HEK293 (cell line): ENCODE data around the gene PRKG1.

Source experiments
- CTCF ChIA-PET: fragments of 350-600 bp; formaldehyde crosslinking; extraction: SDS; loops from one replicate; lab custom pipeline; 2021; ENCODE audit warnings: antibody characterized with exemption; lab: Yijun Ruan, JAX
- POLR2A ChIA-PET: fragments of 300-600 bp; formaldehyde crosslinking; extraction: SDS; loops from one replicate; lab custom pipeline; 2020; ENCODE audit warnings: antibody characterized with exemption, inconsistent platforms; lab: Yijun Ruan, JAX
- H3K27ac ChIP-seq: fragments of 200-500 bp; sonication (Bioruptor generic); 2 replicates; pipeline ENCODE4 v1.5.1; 2014; ENCODE audit warnings: low read depth, low read length, control low read depth, inconsistent platforms; ENCODE audit errors: extremely low read depth
- H3K36me3 ChIP-seq, 2 experiments: fragments of 200-500 bp in 1 of 2; sonication (Bioruptor generic) in 1 of 2; 1 replicate in 1 of 2; 2 replicates in 1 of 2; pipeline ENCODE4 v1.5.1; 2014 to 2017; ENCODE audit warnings: inconsistent platforms in 2 of 2, low read length in 2 of 2; ENCODE audit not compliant: control insufficient read depth in 2 of 2, insufficient read depth in 1 of 2
- H3K4me1 ChIP-seq: fragments of 200-500 bp; sonication (Bioruptor generic); 2 replicates; pipeline ENCODE4 v1.5.1; 2014; ENCODE audit warnings: mild to moderate bottlenecking, low read length, inconsistent platforms; ENCODE audit not compliant: control insufficient read depth, insufficient read depth
- H3K4me3 ChIP-seq: 2 replicates; pipeline ENCODE4 v1.5.1; 2011; ENCODE audit warnings: low read depth, mild to moderate bottlenecking, control low read depth, low read length, moderate library complexity
- H3K9me3 ChIP-seq: fragments of 200-500 bp; sonication (Bioruptor generic); 2 replicates; pipeline ENCODE4 v1.5.1; 2014; ENCODE audit warnings: low read depth, low read length, inconsistent platforms; ENCODE audit not compliant: control insufficient read depth, insufficient read depth
- ATF2 ChIP-seq: fragments of 450-650 bp; formaldehyde crosslinking; IDR thresholded peaks from 2 replicates; pipeline ENCODE4 v1.5.1; 2016; ENCODE audit warnings: missing biosample characterization, missing genetic modification characterization, low read depth
- ELK4 ChIP-seq: IDR thresholded peaks from 2 replicates; pipeline ENCODE4 v1.6.1; 2011; ENCODE audit warnings: mild to moderate bottlenecking, low read depth, low read length, borderline replicate concordance
- GLI2 ChIP-seq: fragments of 450-650 bp; formaldehyde crosslinking; IDR thresholded peaks from 2 replicates; pipeline ENCODE4; 2017; ENCODE audit warnings: missing biosample characterization, missing genetic modification characterization, low read depth, borderline replicate concordance
- GLIS1 ChIP-seq: fragments of 450-650 bp; formaldehyde crosslinking; IDR thresholded peaks from 2 replicates; pipeline ENCODE4 v1.5.1; 2016; ENCODE audit warnings: missing biosample characterization, missing genetic modification characterization
- KLF16 ChIP-seq: fragments of 450-650 bp; formaldehyde crosslinking; IDR thresholded peaks from 2 replicates; pipeline ENCODE4 v1.5.1; 2017; ENCODE audit warnings: missing biosample characterization, missing genetic modification characterization
- KLF7 ChIP-seq: fragments of 450-650 bp; formaldehyde crosslinking; IDR thresholded peaks from 2 replicates; pipeline ENCODE4 v1.5.1; 2016; ENCODE audit warnings: missing biosample characterization, missing genetic modification characterization, borderline replicate concordance
- MEIS1 ChIP-seq: sonication (generic); formaldehyde crosslinking; IDR thresholded peaks from 2 replicates; pipeline ENCODE4 v1.8.1; 2022; ENCODE audit warnings: missing genetic modification reagents, mild to moderate bottlenecking, borderline replicate concordance
- OVOL3 ChIP-seq: fragments of 450-650 bp; formaldehyde crosslinking; IDR thresholded peaks from 2 replicates; pipeline ENCODE4 v1.5.1; 2016; ENCODE audit warnings: missing biosample characterization, missing genetic modification characterization
- PRDM1 ChIP-seq: fragments of 450-650 bp; formaldehyde crosslinking; IDR thresholded peaks from 2 replicates; pipeline ENCODE4; 2016; ENCODE audit warnings: missing biosample characterization, missing genetic modification characterization
- RBAK ChIP-seq: fragments of 450-650 bp; formaldehyde crosslinking; IDR thresholded peaks from 2 replicates; pipeline ENCODE4 v1.5.1; 2016; ENCODE audit warnings: missing biosample characterization, missing genetic modification characterization
- SALL2 ChIP-seq: fragments of 450-650 bp; formaldehyde crosslinking; IDR thresholded peaks from 2 replicates; pipeline ENCODE4 v1.5.0; 2017; ENCODE audit warnings: missing biosample characterization, mild to moderate bottlenecking, missing genetic modification characterization, borderline replicate concordance
- SP3 ChIP-seq: fragments of 450-650 bp; formaldehyde crosslinking; IDR thresholded peaks from 2 replicates; pipeline ENCODE4 v1.5.1; 2016; ENCODE audit warnings: missing biosample characterization, missing genetic modification characterization
- ZBTB17 ChIP-seq: fragments of 450-650 bp; formaldehyde crosslinking; IDR thresholded peaks from 2 replicates; pipeline ENCODE4 v1.5.1; 2016; ENCODE audit warnings: missing biosample characterization, missing genetic modification characterization
- ZBTB26 ChIP-seq: fragments of 450-650 bp; formaldehyde crosslinking; optimal IDR thresholded peaks from 2 replicates; pipeline ENCODE3; 2016; ENCODE audit warnings: missing biosample characterization, mild to moderate bottlenecking, missing genetic modification characterization
- ZBTB48 ChIP-seq: fragments of 450-650 bp; formaldehyde crosslinking; IDR thresholded peaks from 2 replicates; pipeline ENCODE4 v1.5.1; 2016; ENCODE audit warnings: missing biosample characterization, missing genetic modification characterization
- ZNF184 ChIP-seq: fragments of 450-650 bp; IDR thresholded peaks from 2 replicates; pipeline ENCODE4 v1.5.1; 2018; ENCODE audit warnings: missing biosample characterization, mild to moderate bottlenecking, missing genetic modification characterization
- ZNF239 ChIP-seq: fragments of 450-650 bp; formaldehyde crosslinking; IDR thresholded peaks from 2 replicates; pipeline ENCODE4 v1.5.1; 2016; ENCODE audit warnings: missing biosample characterization, missing genetic modification characterization
- ZNF266 ChIP-seq: fragments of 450-650 bp; formaldehyde crosslinking; IDR thresholded peaks from 2 replicates; pipeline ENCODE4 v1.5.1; 2016; ENCODE audit warnings: missing biosample characterization, missing genetic modification characterization, low read depth
- ZNF501 ChIP-seq: fragments of 450-650 bp; formaldehyde crosslinking; IDR thresholded peaks from 2 replicates; pipeline ENCODE4 v1.5.1; 2016; ENCODE audit warnings: missing biosample characterization, missing genetic modification characterization
- ZNF561 ChIP-seq: fragments of 450-650 bp; IDR thresholded peaks from 2 replicates; pipeline ENCODE4 v1.5.1; 2018; ENCODE audit warnings: missing biosample characterization, missing genetic modification characterization, borderline replicate concordance
- ZNF596 ChIP-seq: fragments of 450-650 bp; IDR thresholded peaks from 2 replicates; pipeline ENCODE4 v1.5.0; 2018; ENCODE audit warnings: missing biosample characterization, mild to moderate bottlenecking, missing genetic modification characterization, moderate library complexity
- ZNF623 ChIP-seq: fragments of 450-650 bp; formaldehyde crosslinking; IDR thresholded peaks from 2 replicates; pipeline ENCODE4 v1.5.1; 2016; ENCODE audit warnings: missing biosample characterization, missing genetic modification characterization
- ZNF777 ChIP-seq: fragments of 450-650 bp; formaldehyde crosslinking; IDR thresholded peaks from 2 replicates; pipeline ENCODE4 v1.5.1; 2017; ENCODE audit warnings: missing biosample characterization, missing genetic modification characterization, borderline replicate concordance
- ZSCAN23 ChIP-seq: fragments of 450-650 bp; formaldehyde crosslinking; IDR thresholded peaks from 2 replicates; pipeline ENCODE4 v1.5.1; 2016; ENCODE audit warnings: missing biosample characterization, missing genetic modification characterization
- TF ChIP-seq, protein P1 (sequence below): fragments of 450-650 bp; formaldehyde crosslinking; IDR thresholded peaks from 2 replicates; pipeline ENCODE4 v1.5.1; 2016; ENCODE audit warnings: missing biosample characterization, missing genetic modification characterization
- TF ChIP-seq, protein P2 (sequence below): fragments of 450-650 bp; formaldehyde crosslinking; IDR thresholded peaks from 2 replicates; pipeline ENCODE4 v1.5.1; 2016; ENCODE audit warnings: missing biosample characterization, missing genetic modification characterization
- TF ChIP-seq, protein P3 (sequence below): fragments of 450-650 bp; formaldehyde crosslinking; IDR thresholded peaks from 2 replicates; pipeline ENCODE4 v1.5.1; 2017; ENCODE audit warnings: missing biosample characterization, missing genetic modification characterization

Gene PRKG1

DNA sequence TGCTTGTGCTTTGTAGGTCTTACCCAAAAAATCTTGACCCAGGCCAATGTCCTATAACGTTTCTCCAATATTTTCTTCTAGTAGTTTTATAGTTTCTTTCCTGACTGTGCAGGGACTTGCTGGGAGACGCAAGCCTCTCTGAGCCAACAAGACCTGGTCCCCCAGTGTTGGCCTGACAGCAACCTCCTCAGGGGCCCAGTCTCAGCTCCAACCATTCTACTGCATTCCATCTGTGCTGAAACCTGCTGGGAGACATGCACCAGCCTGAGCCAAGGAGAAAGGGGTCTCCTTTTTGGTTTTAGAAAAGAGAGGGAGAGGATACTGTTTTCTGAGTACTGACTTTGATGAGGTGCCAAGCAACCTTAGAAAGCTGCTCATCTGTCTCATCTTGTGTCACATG is 251.4 kb downstream of the PRKG1 start:
- ChIA-PET POLR2A (no interaction called here), CTCF (no interaction called here)
- no peak overlapping the region for H3K4me3 ChIP-seq
- H3K9me3 ChIP-seq: no peaks in the 10 kb centered on the region
- no peaks in the 10 kb centered on the region for H3K4me1 ChIP-seq
- TF ChIP-seq OVOL3 (tag by site-specific recombination) (no peak), ELK4 (no peak), ZBTB26 (tag by site-specific recombination) (no peak), RBAK (no peak), SALL2 (tag by site-specific recombination) (no peak), ZBTB48 (tag by site-specific recombination) (no peak), GLI2 (tag by site-specific recombination) (no peak), ZNF623 (tag by site-specific recombination) (no peak), ZNF184 (tag by site-specific recombination) (no peak), KLF7 (tag by site-specific recombination) (no peak), PRDM1 (no peak), ZSCAN23 (tag by site-specific recombination) (no peak), ZNF266 (tag by site-specific recombination) (no peak), KLF16 (tag by site-specific recombination) (no peak), SP3 (no peak), GLIS1 (no peak), ZNF777 (tag by site-specific recombination) (no peak)
- TF ChIP-seq, protein P1, sequence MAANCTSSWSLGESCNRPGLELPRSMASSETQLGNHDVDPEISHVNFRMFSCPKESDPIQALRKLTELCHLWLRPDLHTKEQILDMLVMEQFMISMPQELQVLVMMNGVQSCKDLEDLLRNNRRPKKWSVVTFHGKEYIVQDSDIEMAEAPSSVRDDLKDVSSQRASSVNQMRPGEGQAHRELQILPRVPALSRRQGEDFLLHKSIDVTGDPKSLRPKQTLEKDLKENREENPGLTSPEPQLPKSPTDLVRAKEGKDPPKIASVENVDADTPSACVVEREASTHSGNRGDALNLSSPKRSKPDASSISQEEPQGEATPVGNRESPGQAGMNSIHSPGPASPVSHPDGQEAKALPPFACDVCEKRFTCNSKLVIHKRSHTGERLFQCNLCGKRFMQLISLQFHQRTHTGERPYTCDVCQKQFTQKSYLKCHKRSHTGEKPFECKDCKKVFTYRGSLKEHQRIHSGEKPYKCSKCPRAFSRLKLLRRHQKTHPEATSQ (tag by site-specific recombination): no peak
- TF ChIP-seq, protein P2, sequence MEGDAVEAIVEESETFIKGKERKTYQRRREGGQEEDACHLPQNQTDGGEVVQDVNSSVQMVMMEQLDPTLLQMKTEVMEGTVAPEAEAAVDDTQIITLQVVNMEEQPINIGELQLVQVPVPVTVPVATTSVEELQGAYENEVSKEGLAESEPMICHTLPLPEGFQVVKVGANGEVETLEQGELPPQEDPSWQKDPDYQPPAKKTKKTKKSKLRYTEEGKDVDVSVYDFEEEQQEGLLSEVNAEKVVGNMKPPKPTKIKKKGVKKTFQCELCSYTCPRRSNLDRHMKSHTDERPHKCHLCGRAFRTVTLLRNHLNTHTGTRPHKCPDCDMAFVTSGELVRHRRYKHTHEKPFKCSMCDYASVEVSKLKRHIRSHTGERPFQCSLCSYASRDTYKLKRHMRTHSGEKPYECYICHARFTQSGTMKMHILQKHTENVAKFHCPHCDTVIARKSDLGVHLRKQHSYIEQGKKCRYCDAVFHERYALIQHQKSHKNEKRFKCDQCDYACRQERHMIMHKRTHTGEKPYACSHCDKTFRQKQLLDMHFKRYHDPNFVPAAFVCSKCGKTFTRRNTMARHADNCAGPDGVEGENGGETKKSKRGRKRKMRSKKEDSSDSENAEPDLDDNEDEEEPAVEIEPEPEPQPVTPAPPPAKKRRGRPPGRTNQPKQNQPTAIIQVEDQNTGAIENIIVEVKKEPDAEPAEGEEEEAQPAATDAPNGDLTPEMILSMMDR: no peak
- H3K36me3 ChIP-seq: no peaks in the 10 kb centered on the region
- no peak overlapping the region for H3K27ac ChIP-seq

DNA sequence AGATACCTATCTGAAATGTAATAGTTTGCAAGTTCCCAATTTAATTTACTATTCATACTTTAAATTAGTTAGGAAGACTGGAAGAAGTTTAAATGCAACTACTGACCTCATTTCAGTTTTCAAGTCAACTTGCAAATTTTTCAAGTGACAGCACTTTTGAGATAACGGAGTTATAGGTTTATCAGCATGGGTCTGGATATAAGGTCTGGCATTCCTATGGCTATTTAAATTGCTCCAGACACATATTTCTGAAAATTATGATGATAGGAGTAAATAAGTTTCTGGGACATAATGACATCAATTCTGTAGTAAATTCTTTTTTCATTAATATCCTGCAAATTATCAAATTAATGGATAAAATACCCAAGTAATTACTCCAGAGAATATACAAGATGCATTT is 251.9 kb downstream of the PRKG1 start:
- H3K4me1 ChIP-seq: no peaks in the 10 kb centered on the region
- ChIA-PET CTCF (no interaction called here), POLR2A (no interaction called here)
- H3K4me3 ChIP-seq: no peak overlapping the region
- no peak overlapping the region for H3K27ac ChIP-seq
- H3K36me3 ChIP-seq: no peaks in the 10 kb centered on the region
- H3K9me3 ChIP-seq: no peaks in the 10 kb centered on the region
- TF ChIP-seq GLI2 (tag by site-specific recombination) (no peak), ATF2 (tag by site-specific recombination) (no peak), ZNF623 (tag by site-specific recombination) (no peak), ZSCAN23 (tag by site-specific recombination) (no peak), ZNF596 (tag by site-specific recombination) (no peak), MEIS1 (CRISPR knock-in tag) (no peak), ZNF239 (tag by site-specific recombination) (no peak), ELK4 (no peak), ZNF501 (tag by site-specific recombination) (no peak), ZBTB17 (tag by site-specific recombination) (no peak), ZNF561 (tag by site-specific recombination) (no peak)
- TF ChIP-seq, protein P3, sequence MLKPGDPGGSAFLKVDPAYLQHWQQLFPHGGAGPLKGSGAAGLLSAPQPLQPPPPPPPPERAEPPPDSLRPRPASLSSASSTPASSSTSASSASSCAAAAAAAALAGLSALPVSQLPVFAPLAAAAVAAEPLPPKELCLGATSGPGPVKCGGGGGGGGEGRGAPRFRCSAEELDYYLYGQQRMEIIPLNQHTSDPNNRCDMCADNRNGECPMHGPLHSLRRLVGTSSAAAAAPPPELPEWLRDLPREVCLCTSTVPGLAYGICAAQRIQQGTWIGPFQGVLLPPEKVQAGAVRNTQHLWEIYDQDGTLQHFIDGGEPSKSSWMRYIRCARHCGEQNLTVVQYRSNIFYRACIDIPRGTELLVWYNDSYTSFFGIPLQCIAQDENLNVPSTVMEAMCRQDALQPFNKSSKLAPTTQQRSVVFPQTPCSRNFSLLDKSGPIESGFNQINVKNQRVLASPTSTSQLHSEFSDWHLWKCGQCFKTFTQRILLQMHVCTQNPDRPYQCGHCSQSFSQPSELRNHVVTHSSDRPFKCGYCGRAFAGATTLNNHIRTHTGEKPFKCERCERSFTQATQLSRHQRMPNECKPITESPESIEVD (tag by site-specific recombination): no peak
